Measurements from ENCODE around the gene PNMA6E. TPM values are rescaled to one million over a fixed set of nuclear protein-coding genes. Genes with fewer than 3 reads are reported as not detected.
"Not testable (repeated sequence)": the region's sequence is repeated elsewhere in the genome, so short reads cannot be mapped to it uniquely, and the experiment has no call there.

The PNMA6E gene
- polyA plus RNA-seq, 3 donors, result not detected

DNA sequence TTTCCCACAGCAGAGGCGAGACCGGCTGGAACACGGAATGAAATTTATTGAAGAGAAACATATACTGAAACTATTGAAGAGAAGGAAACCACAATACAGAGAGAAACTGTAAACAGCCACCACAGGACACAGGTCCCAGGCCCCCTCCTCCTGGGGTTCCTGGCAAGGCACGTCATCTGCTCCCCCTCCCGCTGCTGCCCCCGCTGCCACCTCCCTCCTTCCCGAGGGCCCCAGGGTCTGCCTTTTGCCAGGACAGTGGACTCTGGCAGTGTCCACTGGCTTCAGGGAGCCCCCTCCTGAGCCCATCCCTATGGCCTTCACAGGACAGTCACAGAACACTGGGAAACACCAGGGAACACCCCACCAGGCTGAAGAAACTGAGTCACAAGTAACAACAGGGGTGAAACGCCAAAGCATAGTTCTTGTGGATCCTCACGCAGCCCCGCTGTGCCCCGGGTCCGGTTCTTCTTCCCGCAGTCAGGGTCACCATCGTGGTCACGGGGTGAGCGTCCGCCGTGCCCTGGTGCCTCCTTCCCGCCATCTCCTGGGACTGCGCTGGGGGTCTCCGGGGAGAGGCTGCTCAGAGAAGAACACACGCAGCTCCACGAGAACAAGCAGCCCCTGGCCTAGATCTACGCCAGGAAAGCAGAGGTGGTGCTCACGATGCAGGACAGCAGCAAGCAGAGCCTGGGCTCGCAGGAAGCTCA is 5.4 kb downstream of the PNMA6E start:
- 76 to 88% (median 84%) methylated on average over 19 to 26 of the region's 26 CpGs for WGBS, 3 donors

DNA sequence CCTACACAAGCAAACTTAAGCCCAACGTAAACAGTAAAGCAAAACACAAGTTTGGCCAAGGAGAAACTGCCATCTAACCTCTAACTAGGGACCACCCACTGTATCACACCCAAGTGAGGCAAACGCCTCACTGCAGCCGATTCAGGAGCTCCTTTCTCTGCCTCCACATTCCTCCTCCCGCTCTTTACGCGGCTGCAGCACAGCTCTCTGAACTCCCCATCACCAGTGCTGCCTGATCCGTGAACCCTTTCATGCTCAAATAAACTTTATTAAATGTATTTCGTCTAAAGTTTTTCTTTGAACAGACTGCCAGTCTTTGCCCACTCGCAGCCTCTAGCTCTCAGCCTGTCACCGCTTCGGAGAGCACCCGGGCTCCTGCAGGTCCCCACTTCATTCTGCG is 6.5 kb downstream of the PNMA6E start:
- 70 to 72% (median 71%) methylated on average over 13 of the region's 13 CpGs for WGBS, 3 donors
- no peak overlapping the region for H3K27ac ChIP-seq (ENCODE audit: low read depth, low read length)

More for the DNA sequence above, 5.4 kb downstream of the PNMA6E start:
- no peak overlapping the region for H3K27ac ChIP-seq (ENCODE audit: low read depth, low read length)

GRCh38 chrX:153392642-153393321 is 8.4 kb downstream of the PNMA6E start:
- WGBS, 3 donors, result 86 to 90% (median 86%) methylated on average over 16 of the region's 16 CpGs
- no peak overlapping the region for H3K27ac ChIP-seq (ENCODE audit: low read depth, low read length)

- H3K27ac ChIP-seq (ENCODE audit: low read depth, low read length), result not testable (repeated sequence)
- WGBS, 3 donors, result 98 to 100% (median 99%) methylated on average over 5 to 6 of the region's 6 CpGs
Measured at GRCh38 chrX:153389460-153389768, 11.7 kb downstream of the PNMA6E start.

DNA sequence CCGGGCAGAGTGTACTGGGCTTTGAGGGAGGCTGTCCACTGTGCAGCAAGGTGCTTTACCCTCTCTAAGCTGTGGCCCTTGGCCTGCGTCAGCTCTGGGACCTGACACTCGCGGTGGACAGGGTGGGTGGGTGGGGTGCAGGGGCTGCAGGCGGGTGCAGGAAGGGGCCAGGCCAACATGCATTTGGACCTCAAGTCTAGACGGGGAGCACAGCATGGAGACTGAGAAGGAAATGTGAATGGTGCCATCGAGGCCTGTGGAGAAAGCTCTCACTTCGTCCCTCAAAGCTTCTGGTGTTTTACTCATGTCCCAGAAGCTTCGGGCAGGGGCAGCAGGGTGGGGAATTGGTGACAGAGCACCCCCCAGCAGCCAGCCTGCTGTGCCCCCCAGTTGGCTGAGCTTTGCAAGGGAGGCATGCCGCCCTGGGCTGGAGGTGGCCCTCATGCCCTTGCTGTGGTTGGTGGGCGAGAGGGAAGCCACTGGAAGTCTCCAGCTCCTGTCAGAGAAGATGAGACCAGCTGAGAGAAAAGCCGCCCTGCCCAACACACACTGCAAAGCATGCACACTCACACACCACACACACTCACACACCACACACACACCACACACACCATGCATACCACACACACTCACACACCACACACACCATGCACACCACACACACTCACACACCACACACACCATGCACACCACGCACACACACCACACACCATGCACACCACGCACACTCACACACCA is 12.3 kb downstream of the PNMA6E start:
- 91 to 93% (median 91%) methylated on average over 8 to 14 of the region's 14 CpGs for WGBS, 3 donors
- no peak overlapping the region for H3K27ac ChIP-seq (ENCODE audit: low read depth, low read length)

DNA sequence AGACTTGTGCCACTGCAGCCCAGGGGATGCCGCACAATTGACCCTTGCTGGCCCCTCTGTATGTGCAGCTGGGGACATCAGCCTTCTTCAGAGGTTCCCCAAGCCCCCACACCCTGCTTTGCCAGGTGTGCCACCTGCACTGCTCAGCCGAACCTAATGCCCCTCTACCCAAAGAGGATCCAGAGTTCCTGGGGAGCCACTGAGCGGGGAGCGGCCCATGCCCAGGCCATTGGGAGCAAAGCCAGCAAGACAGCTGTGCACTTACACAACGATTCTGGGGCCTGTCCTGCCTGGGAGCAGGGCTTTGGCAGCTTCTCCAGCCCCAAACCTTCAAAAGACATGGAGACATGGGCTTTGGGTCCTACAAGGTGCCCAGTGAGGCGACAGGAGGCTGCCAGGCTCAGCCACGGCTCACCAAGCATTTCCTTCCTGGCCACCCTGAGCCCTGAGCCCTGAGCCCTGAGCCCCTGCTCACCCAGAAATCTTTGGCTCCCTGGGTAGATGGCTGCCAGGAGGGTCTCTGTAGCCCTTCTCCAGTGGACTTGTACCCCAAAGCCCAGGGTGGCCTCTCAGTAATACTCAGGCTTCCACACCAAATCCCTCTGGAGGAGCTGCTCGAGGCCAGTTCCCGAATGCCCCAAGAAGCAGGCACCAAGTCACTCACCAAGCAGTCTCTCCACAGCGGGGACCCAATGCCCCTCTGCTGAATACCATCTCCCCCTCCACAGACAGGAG is 13.0 kb downstream of the PNMA6E start:
- WGBS, 3 donors, result 51 to 86% (median 78%) methylated on average over 9 to 10 of the region's 10 CpGs
- H3K27ac ChIP-seq (ENCODE audit: low read depth, low read length), result no peak overlapping the region

DNA sequence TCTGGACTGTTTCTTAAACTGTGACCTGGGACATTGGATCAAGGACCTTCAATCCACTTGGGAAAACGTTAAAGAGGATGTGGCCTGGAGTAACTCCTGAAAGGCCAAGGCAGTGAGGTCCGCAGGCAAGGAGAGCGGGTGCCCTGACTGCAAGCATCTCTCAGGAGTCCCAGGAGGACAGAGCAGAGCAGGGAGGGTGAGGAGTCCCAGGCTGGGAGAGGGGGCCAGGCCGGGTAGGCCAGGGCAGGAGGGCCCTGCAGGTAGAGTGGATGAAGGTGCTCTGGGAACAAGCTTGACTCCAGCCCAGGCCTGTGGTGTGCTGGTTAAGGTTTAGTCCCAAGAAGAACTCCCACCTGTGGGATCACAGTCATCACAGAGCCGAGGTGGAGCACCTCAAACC is 13.8 kb downstream of the PNMA6E start:
- H3K27ac ChIP-seq (ENCODE audit: low read depth, low read length), result no peak overlapping the region
- 68 to 79% (median 73%) methylated on average over 5 of the region's 5 CpGs for WGBS, 3 donors

GRCh38 chrX:153386097-153386496 is 15.1 kb downstream of the PNMA6E start:
- H3K27ac ChIP-seq (ENCODE audit: low read depth, low read length), result no peak overlapping the region
- 69 to 87% (median 72%) methylated on average over 5 of the region's 5 CpGs for WGBS, 3 donors

- WGBS, 3 donors, result 78 to 89% (median 84%) methylated on average over 2 of the region's 2 CpGs
- H3K27ac ChIP-seq (ENCODE audit: low read depth, low read length), result not testable (repeated sequence)
Measured at GRCh38 chrX:153384973-153385372, 16.2 kb downstream of the PNMA6E start.

GRCh38 chrX:153384390-153384789 is 16.8 kb downstream of the PNMA6E start:
- 86 to 93% (median 90%) methylated on average over 6 of the region's 6 CpGs for WGBS, 3 donors

GRCh38 chrX:153382563-153383482 is 18.3 kb downstream of the PNMA6E start:
- WGBS, 3 donors, result 81 to 94% (median 89%) methylated on average over 3 of the region's 3 CpGs

More at GRCh38 chrX:153384390-153384789, 16.8 kb downstream of the PNMA6E start:
- no peak overlapping the region for H3K27ac ChIP-seq (ENCODE audit: low read depth, low read length)

DNA sequence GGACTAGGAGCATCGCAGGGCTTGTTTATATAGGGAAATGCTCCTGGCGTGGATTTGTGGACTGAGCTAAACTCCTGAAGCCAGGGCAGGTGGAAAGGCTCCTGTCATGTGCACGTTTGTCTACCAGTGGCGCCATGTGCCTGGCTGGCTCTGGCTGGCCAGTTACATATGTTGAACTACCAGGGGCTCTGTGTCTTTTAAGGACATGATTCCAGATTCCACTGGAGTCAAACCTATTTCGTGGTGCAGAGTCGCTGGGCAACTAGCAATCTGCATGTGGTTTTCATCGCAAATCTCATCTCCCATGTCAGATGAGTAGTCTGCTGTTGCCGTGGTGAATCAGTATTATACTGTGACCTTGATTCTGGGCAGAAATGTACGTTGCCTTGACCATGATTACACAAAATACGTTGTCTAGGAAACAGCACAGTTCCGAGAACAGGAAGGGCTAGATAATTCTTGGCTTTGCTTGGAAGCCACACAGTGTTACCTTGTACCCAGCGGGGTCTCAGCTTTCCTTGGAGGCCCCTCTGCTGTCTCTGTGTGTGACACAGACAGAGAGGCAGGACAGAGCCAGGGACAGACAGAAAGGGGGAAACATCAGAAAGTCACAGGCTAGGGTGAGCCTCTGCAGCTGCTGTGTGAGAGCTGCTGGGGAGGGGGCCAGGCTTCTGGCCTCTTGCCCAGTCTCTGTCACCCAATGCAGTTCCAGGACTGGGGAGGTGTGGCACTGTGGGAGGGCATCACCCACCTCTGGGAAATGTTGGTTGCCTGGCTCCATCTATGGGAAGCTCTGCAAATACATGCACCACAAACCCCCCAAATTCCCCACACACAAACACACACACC is 19.2 kb downstream of the PNMA6E start:
- no peak overlapping the region for H3K27ac ChIP-seq (ENCODE audit: low read depth, low read length)
- WGBS, 3 donors, result 19 to 51% (median 32%) methylated on average over 12 of the region's 12 CpGs

More at GRCh38 chrX:153382563-153383482, 18.3 kb downstream of the PNMA6E start:
- no peak overlapping the region for H3K27ac ChIP-seq (ENCODE audit: low read depth, low read length)

DNA sequence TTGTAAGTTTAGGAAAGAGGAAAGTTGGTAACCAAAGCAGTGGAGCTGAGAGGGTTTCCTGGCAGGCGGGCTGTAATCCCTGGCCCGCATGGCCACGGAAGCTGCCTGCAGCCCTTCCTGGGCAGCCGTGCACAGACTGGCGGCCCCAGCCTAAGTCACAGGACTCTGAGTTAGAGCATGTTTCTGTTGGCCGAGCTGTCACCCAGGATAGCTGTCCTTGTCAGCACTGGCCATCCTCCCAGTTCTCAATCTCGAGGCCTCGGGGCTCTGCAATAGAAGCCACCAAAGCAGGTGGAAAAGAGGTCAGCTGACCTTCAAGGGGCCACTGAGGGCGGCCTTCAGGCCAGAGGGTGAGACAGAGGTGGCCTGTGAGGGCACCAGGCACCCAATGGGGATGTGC is 20.5 kb downstream of the PNMA6E start:
- no peak overlapping the region for H3K27ac ChIP-seq (ENCODE audit: low read depth, low read length)
- 71 to 92% (median 72%) methylated on average over 9 of the region's 9 CpGs for WGBS, 3 donors

DNA sequence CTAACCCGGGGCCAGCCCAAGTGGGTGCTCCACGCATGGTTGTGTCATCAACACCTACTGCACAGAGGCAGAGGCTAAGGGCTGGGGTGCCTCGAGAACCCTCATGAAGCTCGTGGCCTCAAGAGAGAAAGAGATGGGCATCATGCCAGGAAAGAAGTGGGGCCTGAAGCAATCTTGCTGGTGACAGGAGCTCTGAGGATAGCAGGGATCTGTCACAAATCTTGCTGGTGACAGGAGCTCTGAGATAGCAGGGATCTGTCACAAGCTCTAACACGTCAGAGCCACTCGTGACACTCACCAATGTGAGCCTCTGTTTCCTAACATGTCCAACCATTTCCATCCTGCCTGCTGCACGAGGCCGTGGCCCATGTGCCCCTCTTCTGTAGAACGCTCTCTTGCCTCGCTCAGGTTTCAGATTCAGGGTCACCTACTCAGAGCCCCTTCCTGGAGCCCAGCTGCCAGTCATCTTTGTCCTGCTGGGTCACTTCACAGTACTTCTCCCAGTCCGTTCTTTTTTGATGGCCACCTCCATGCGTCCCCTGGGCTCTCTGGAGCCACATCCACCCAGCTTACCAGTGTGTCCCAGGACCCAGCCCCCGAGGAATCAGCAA is 21.1 kb downstream of the PNMA6E start:
- 70 to 92% (median 73%) methylated on average over 10 to 13 of the region's 13 CpGs for WGBS, 3 donors

GRCh38 chrX:153379508-153379907 is 21.6 kb downstream of the PNMA6E start:
- H3K27ac ChIP-seq (ENCODE audit: low read depth, low read length), result no peak overlapping the region
- WGBS, 3 donors, result 76 to 84% (median 83%) methylated on average over 3 to 9 of the region's 9 CpGs

More for the DNA sequence above, 21.1 kb downstream of the PNMA6E start:
- no peak overlapping the region for H3K27ac ChIP-seq (ENCODE audit: low read depth, low read length)

DNA sequence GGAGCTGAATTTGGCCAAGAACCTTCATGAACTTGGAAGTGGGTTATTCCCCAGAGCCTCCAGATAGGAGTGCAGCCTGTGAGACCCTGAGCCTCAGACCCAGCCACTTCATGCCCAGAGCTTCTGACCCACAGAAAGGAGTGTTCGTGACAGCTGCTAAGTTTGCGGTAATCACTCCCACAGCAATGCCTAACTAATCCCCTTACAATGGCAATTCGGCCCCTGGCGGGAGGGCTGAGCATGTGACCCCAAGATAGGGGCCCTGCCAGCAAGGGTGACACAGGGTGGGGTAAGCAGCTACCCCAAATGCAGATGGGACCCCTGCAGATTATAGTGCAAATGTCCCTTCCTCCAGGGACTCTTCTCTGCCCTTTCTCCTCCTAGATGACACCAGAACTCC is 22.5 kb downstream of the PNMA6E start:
- H3K27ac ChIP-seq (ENCODE audit: low read depth, low read length), result no peak overlapping the region

More for the DNA sequence above, 22.5 kb downstream of the PNMA6E start:
- WGBS, 3 donors, result 91 to 100% (median 93%) methylated on average over 4 of the region's 4 CpGs
